Loucy (cell line): Measurements from ENCODE around the gene CDK5.
"Not testable (repeated sequence)": the region's sequence is repeated elsewhere in the genome, so short reads cannot be mapped to it uniquely, and the experiment has no call there.

ENCODE experiments used
- H2AFZ ChIP-seq: fragments of 200-600 bp; sonication (generic); 2 replicates; pipeline ENCODE4 v1.6.0; 2016; ENCODE audit warnings: antibody characterized with exemption, mild to moderate bottlenecking, low read length, moderate library complexity
- H3F3A ChIP-seq: fragments of 200-600 bp; 2 replicates; pipeline ENCODE4 v1.6.0; 2016; ENCODE audit warnings: antibody characterized with exemption, low read depth, mild to moderate bottlenecking
- H3K27me3 ChIP-seq: fragments of 200-600 bp; sonication (generic); 2 replicates; pipeline ENCODE4 v1.6.1; 2014; ENCODE audit warnings: low read length, mild to moderate bottlenecking; ENCODE audit not compliant: insufficient read depth, poor library complexity, severe bottlenecking
- H3K36me3 ChIP-seq: fragments of 200-600 bp; sonication (generic); 2 replicates; pipeline ENCODE4 v1.6.1; 2016; ENCODE audit warnings: low read length; ENCODE audit not compliant: insufficient read depth
- H3K4me1 ChIP-seq: fragments of 200-600 bp; sonication (generic); 2 replicates; pipeline ENCODE4 v1.5.1; 2014; ENCODE audit warnings: low read length, mild to moderate bottlenecking; ENCODE audit not compliant: insufficient read depth, poor library complexity, severe bottlenecking
- H3K4me2 ChIP-seq: fragments of 200-600 bp; sonication (generic); 2 replicates; pipeline ENCODE4 v1.6.0; 2014; ENCODE audit warnings: antibody characterized with exemption, low read length, low read depth, mild to moderate bottlenecking; ENCODE audit not compliant: poor library complexity, severe bottlenecking
- H3K4me3 ChIP-seq: fragments of 200-600 bp; sonication (generic); 2 replicates; pipeline ENCODE4 v1.5.1; 2014; ENCODE audit warnings: low read length, mild to moderate bottlenecking, mixed read lengths; ENCODE audit not compliant: poor library complexity, severe bottlenecking
- H3K79me2 ChIP-seq: fragments of 200-600 bp; sonication (generic); 2 replicates; pipeline ENCODE4 v1.6.1; 2014; ENCODE audit warnings: low read length; ENCODE audit not compliant: insufficient read depth
- H3K9ac ChIP-seq: fragments of 200-600 bp; sonication (generic); 2 replicates; pipeline ENCODE4 v1.6.0; 2014; ENCODE audit warnings: mild to moderate bottlenecking, low read depth, low read length, moderate library complexity; ENCODE audit not compliant: poor library complexity, severe bottlenecking
- H3K9me2 ChIP-seq: fragments of 200-600 bp; sonication (generic); replicated peaks from 2 replicates; pipeline ENCODE4 v1.6.1; 2016; ENCODE audit warnings: low read depth, low read length, mixed read lengths
- H3K9me3 ChIP-seq: fragments of 200-600 bp; sonication (generic); 2 replicates; pipeline ENCODE4 v1.6.1; 2014; ENCODE audit warnings: mild to moderate bottlenecking, antibody characterized with exemption, low read length, low read depth; ENCODE audit not compliant: insufficient read depth
- H4K20me1 ChIP-seq: fragments of 200-600 bp; sonication (generic); 2 replicates; pipeline ENCODE4 v1.6.0; 2014; ENCODE audit warnings: antibody characterized with exemption, low read length, mild to moderate bottlenecking; ENCODE audit not compliant: insufficient read depth, poor library complexity, severe bottlenecking
- EZH2phosphoT487 ChIP-seq: fragments of 200-600 bp; IDR thresholded peaks from 2 replicates; pipeline ENCODE4 v1.6.1; 2018; ENCODE audit warnings: antibody characterized with exemption, mild to moderate bottlenecking, moderate library complexity, borderline replicate concordance
- TF ChIP-seq, protein P1 (sequence below): fragments of 200-600 bp; sonication (generic); conservative IDR thresholded peaks from 2 replicates; pipeline ENCODE4 v1.5.1; 2014; ENCODE audit warnings: mild to moderate bottlenecking, antibody characterized with exemption, low read length

Gene CDK5

DNA sequence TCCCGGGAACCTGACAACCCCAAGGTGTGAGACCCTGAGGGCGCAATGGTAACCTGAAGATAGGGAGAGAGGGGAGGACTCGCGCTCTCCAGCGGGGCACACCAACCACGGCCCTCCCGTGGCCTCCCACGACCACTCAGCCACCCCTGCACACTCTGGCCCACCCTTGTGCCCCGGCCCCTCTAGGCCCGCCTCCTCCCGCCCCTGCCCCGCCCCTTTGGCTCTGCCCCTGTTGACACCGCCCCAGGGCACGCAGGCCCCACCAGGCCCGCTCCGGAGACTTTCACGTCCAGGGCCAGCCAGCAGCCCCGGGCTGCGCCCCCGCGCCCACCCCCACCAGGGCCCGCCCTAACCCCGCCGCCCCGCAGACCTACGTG lies 44.4 kb downstream of the CDK5 start:
- Histone ChIP-seq H3K79me2 (no peaks in the 10 kb centered on the region), H3K27me3 (no peaks in the 10 kb centered on the region), H3K36me3 (no peaks in the 10 kb centered on the region), H3K9me3 (no peaks in the 10 kb centered on the region), H3K4me1 (peaks cover 45% of the 10 kb centered on the region), H3K4me3 (peak overlapping the region; percentile 71), H3K9ac (no peak overlapping the region), H3K4me2 (peak overlapping the region; percentile 80), H2AFZ (no peak overlapping the region), H3K9me2 (no peaks in the 10 kb centered on the region), H4K20me1 (no peaks in the 10 kb centered on the region), H3F3A (no peaks in the 10 kb centered on the region)
- TF ChIP-seq, protein P1, sequence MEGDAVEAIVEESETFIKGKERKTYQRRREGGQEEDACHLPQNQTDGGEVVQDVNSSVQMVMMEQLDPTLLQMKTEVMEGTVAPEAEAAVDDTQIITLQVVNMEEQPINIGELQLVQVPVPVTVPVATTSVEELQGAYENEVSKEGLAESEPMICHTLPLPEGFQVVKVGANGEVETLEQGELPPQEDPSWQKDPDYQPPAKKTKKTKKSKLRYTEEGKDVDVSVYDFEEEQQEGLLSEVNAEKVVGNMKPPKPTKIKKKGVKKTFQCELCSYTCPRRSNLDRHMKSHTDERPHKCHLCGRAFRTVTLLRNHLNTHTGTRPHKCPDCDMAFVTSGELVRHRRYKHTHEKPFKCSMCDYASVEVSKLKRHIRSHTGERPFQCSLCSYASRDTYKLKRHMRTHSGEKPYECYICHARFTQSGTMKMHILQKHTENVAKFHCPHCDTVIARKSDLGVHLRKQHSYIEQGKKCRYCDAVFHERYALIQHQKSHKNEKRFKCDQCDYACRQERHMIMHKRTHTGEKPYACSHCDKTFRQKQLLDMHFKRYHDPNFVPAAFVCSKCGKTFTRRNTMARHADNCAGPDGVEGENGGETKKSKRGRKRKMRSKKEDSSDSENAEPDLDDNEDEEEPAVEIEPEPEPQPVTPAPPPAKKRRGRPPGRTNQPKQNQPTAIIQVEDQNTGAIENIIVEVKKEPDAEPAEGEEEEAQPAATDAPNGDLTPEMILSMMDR: no peak
- TF ChIP-seq EZH2phosphoT487: no peak

DNA sequence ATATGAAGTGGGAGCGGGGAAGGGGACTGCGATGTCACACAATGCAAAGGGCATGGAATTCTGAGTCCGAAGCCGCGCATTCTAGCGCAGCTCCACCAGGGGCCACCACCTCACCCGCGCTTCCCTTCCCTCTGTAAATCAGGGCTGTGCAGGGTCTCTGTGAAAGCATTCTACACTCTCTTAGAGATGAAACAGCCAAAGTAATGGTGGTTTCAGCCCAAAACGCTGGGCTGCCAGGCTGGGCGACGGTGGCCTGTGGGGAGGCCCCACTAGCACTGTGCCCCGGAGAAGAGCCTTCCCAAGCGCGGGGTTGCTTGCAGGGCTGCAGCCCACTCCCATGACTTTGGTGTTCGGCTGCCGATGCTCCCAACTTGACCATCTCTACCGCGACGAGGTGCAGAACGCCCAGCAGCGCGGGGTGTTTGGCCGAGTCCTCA lies 44.8 kb downstream of the CDK5 start:
- Histone ChIP-seq H3K27me3 (no peaks in the 10 kb centered on the region), H3K4me2 (no peak overlapping the region), H2AFZ (no peak overlapping the region), H3K4me3 (no peak overlapping the region), H3K4me1 (peaks cover 46% of the 10 kb centered on the region), H3K79me2 (no peaks in the 10 kb centered on the region), H4K20me1 (no peaks in the 10 kb centered on the region), H3K36me3 (no peaks in the 10 kb centered on the region), H3K9me3 (no peaks in the 10 kb centered on the region), H3K9me2 (no peaks in the 10 kb centered on the region), H3K9ac (no peak overlapping the region), H3F3A (no peaks in the 10 kb centered on the region)
- no peak for TF ChIP-seq EZH2phosphoT487
- TF ChIP-seq, protein P1: peak; percentile 52

DNA sequence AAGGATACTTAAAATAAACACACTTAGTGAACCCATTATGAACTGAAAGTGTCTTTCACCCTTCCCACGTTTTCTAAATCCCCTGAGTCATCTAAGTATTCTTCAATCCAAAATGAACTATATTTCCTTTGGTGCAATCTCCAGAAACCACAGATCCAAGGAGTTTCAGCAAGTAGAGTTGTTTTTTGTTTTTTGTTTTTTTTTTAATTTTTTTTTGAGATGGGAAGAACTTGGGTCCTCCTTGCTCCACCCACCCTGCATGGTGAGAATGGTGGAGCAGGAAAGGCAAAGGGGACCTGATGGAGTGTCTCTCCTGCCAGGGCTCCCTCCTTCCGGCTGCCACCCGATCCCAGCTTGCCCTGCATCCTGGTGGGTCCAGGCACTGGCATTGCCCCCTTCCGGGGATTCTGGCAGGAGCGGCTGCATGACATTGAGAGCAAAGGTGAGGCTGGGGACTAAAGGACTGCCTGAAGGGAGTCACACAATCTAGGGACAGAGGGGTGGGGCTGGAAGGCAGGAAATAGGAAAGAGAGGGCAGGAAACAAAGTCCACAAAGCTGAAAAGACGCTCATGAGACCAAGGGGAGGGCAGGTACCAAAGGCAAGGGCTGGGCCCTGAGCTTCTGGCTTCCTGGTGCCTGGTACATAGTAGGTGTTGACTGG lies 45.5 kb downstream of the CDK5 start:
- TF ChIP-seq, protein P1: no peak
- TF ChIP-seq EZH2phosphoT487: no peak
- H3K4me2 ChIP-seq: no peak overlapping the region
- peaks cover 46% of the 10 kb centered on the region for H3K4me1 ChIP-seq
- H3K9me2 ChIP-seq: no peaks in the 10 kb centered on the region
- H3K79me2 ChIP-seq: no peaks in the 10 kb centered on the region
- no peaks in the 10 kb centered on the region for H3F3A ChIP-seq
- H3K4me3 ChIP-seq: no peak overlapping the region
- no peaks in the 10 kb centered on the region for H3K27me3 ChIP-seq
- no peaks in the 10 kb centered on the region for H3K36me3 ChIP-seq
- no peaks in the 10 kb centered on the region for H4K20me1 ChIP-seq
- H3K9me3 ChIP-seq: no peaks in the 10 kb centered on the region
- no peak overlapping the region for H2AFZ ChIP-seq
- no peak overlapping the region for H3K9ac ChIP-seq

DNA sequence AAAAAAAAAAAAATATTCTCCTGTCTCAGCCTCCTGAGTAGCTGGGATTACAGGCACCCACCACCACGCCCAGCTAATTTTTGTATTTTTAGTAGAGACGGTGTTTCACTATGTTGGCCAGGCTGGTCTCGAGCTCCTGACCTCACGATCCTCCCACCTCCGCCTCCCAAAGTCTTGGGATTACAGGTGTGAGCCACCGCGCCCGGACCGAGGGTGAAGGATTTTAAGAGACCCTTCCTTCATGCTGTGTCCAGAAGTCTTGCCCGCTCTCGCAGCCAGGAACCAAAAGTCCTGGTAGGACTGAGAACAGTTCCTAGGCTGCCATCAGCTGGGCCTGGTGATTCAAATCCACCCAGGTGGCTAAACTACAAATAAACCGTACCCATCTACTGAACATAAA lies 46.1 kb downstream of the CDK5 start:
- H3K36me3 ChIP-seq, H3K79me2 ChIP-seq, H3K27me3 ChIP-seq, H3K9ac ChIP-seq, H3K4me2 ChIP-seq, H3K9me2 ChIP-seq, H3F3A ChIP-seq, H2AFZ ChIP-seq, H3K4me3 ChIP-seq, H4K20me1 ChIP-seq, H3K9me3 ChIP-seq: not testable (repeated sequence)
- H3K4me1 ChIP-seq: peaks cover 46% of the 10 kb centered on the region
